Astrocyte of the cerebellum (primary cell): Measurements from ENCODE around the gene SLC36A3.
"Not testable (repeated sequence)": the region's sequence is repeated elsewhere in the genome, so short reads cannot be mapped to it uniquely, and the experiment has no call there.

ENCODE experiments used
- DNase-seq: peaks from one replicate; pipeline ENCODE4 v3.0.0-alpha.2; 2011; ENCODE audit warnings: low read depth
- H3K4me3 ChIP-seq: 2 replicates; pipeline ENCODE4 v1.5.1; 2011; ENCODE audit warnings: mild to moderate bottlenecking, low read depth, low read length, moderate library complexity
- in situ Hi-C: cut with HindIII; loops from 2 replicates; pipeline ENCODE4 v1.10.0; 2017; ENCODE audit warnings: low sequenced_read_pairs
- TF ChIP-seq, protein P1 (sequence below): IDR thresholded peaks from 2 replicates; pipeline ENCODE4 v1.5.1; 2012; ENCODE audit warnings: low read length, low read depth, moderate library complexity, mild to moderate bottlenecking; ENCODE audit errors: missing control alignments

SLC36A3 gene

DNA sequence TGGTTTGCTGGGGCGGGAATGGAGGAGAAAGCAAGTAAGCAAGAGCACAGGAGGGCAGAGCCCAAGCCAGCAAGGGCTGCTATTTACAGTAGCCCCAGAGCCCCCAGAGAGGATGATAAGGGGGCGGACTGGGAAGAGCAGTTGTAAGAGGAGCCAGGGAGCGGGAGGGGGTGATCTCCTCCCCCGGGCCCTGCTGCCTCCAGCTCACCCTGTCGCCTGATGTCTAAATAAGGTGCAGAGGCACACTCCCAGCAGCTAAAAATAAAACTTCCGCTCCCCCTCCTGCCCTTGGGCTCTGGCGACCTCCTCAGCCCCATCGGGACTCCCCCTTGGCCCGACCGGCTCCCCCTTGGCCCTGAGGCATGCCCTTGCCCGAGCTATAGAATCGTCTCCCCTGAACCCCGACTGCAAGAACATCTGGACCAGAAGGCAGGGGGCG, 65.2 kb downstream of the SLC36A3 start:
- TF ChIP-seq, protein P1, sequence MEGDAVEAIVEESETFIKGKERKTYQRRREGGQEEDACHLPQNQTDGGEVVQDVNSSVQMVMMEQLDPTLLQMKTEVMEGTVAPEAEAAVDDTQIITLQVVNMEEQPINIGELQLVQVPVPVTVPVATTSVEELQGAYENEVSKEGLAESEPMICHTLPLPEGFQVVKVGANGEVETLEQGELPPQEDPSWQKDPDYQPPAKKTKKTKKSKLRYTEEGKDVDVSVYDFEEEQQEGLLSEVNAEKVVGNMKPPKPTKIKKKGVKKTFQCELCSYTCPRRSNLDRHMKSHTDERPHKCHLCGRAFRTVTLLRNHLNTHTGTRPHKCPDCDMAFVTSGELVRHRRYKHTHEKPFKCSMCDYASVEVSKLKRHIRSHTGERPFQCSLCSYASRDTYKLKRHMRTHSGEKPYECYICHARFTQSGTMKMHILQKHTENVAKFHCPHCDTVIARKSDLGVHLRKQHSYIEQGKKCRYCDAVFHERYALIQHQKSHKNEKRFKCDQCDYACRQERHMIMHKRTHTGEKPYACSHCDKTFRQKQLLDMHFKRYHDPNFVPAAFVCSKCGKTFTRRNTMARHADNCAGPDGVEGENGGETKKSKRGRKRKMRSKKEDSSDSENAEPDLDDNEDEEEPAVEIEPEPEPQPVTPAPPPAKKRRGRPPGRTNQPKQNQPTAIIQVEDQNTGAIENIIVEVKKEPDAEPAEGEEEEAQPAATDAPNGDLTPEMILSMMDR, result no peak
- in situ Hi-C loops, result no loop called here
- H3K4me3 ChIP-seq, result no peak overlapping the region
- DNase-seq, result no peak

DNA sequence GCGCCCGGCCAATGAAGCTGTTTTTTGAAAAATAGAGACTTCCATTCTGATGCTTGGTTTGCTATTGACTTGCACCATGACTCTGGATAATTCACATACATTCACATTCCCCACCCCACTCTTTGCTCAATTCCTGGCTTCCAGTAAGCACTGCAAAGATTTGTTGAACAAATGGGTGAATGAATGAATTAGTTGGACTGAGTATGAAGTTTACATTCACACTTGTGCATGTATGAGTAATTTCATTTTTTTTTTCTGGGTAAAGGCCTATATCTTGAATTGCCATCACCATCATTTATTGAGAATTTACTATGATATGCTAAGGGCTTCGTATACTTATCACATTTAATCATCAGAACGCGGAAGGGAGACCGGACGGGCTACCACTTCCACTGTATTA, 65.9 kb downstream of the SLC36A3 start:
- DNase-seq, result no peak
- TF ChIP-seq, protein P1, result no peak
- in situ Hi-C loops, result no loop called here
- H3K4me3 ChIP-seq, result no peak overlapping the region

DNA sequence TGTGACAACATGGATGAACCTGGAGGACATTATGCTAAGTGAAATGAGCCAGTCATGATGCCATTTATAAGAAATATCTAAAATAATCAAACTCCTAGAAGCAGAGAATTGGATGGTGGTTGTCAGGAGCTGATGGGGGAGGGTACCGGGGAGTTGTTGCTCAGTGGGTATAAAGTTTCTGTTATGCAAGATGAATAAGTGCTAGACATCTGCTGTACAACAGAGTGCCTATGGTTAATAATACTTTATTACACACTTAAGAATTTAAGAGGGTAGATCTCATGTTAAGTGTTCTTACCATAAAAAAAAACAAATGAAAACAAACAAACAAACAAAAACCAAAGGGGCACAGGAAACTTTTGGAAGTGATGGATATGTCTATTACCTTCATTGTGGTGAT, 66.7 kb downstream of the SLC36A3 start:
- no peak for DNase-seq
- in situ Hi-C loops, result no loop called here
- H3K4me3 ChIP-seq, result no peak overlapping the region
- TF ChIP-seq, protein P1, result no peak

DNA sequence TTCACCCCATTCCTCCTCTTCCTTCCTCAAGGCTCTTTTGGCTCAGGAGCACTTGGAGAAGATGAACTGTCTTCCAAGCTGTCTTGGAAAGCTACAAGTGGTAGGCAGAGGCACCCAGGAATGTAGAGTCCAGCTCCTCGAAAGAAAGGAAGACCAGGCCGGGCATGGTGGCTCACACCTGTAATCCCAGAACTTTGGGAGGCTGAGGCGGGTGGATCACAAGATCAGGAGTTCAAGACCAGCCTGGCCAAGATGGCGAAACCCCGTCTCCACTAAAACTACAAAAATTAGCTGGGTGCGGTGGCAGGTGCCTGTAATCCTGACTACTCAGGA, 68.4 kb downstream of the SLC36A3 start:
- in situ Hi-C loops, H3K4me3 ChIP-seq, DNase-seq: not testable (repeated sequence)

DNA sequence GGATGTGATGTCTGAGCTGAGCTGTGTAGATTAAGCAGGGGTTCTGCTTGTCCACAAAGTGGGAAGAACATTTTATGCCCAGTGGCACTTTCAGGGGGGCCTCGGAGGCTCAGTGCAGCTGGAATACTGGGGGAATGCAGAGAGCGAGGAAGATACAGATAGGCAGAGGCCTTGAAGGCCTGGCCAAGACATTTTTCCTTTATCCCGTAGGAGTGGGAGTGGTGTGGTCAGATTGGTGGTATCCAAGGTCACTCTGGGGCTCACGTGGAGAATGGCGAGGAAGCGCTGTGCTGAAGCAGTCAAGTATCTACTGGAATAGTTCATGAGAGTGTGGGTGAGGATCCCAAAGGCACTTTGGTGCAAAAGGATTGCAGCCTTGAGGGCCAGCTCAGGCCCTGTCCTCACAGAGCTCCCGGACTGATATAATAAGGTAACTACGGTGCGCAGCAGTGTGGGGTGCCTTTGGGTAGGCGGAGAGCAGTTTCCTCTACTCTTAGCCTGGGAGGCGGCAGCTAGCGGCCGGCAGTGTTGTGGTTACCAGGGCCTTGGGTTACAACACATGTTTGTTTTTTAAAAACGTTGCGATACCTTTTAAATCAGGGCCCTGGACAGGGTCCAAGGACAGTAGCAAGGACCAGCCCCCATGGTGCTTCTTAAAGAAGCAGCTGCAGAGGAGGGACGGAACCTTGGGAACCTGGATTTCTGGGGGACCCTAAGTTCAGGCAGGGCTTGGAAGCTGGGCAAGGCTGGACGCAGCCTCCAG, 68.9 kb downstream of the SLC36A3 start:
- H3K4me3 ChIP-seq, result no peak overlapping the region
- DNase-seq, result no peak
- in situ Hi-C loops, result no loop called here
- TF ChIP-seq, protein P1, result no peak

DNA sequence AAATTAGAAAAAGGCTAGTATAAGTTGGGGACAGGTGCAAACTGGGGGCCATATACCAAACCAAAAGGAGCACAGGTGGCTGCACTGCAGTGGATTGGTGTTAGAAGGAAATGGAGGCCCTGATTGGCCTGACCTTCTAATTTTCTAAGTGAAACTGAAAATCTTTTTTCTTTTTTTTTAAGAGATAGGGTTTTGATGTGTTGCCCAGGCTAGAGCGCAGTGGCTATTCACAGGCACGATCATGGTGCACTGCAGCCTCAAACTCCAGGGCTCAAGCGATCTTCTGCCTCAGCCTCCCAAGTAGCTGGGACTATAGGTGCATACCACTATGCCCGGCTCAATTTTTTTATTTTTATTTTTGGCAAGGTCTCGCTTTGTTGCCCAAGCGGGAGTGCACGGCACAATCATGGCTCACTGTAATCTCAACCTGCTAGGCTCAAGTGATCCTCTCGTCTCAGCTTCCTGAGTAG, 69.9 kb downstream of the SLC36A3 start:
- no peak overlapping the region for H3K4me3 ChIP-seq
- no peak for DNase-seq
- TF ChIP-seq, protein P1, result no peak
- in situ Hi-C loops, result no loop called here

DNA sequence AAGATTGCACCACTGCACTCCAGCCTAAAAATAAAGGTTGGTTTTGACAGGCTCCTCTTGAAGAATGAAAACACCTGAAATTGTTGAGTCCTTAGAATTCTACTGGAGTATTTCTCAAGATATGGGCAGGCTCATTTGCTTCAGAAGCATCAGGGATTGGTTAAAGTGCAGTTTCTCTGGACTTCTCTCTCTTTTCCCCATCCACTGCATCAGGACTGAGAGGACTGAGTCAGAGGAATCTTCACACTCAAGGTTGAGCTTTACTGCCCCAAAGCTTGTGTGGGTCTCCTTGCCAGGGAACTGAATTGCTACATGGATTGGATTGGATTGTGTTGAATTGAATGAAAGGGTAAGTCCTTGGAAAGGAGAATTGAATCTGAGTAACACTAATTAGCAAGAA, 72.2 kb downstream of the SLC36A3 start:
- TF ChIP-seq, protein P1, result no peak
- no peak overlapping the region for H3K4me3 ChIP-seq
- in situ Hi-C loops, result no loop called here
- no peak for DNase-seq
